Measurements from ENCODE around the gene CACNA1C. TPM values are rescaled to one million over a fixed set of nuclear protein-coding genes. Genes with fewer than 3 reads are reported as not detected.

Gene CACNA1C
- total and polyA plus RNA-seq, 2 donors (not counting 1 experiment from before 2014, with no cell fraction given): 0.01 to 0.02 TPM

DNA sequence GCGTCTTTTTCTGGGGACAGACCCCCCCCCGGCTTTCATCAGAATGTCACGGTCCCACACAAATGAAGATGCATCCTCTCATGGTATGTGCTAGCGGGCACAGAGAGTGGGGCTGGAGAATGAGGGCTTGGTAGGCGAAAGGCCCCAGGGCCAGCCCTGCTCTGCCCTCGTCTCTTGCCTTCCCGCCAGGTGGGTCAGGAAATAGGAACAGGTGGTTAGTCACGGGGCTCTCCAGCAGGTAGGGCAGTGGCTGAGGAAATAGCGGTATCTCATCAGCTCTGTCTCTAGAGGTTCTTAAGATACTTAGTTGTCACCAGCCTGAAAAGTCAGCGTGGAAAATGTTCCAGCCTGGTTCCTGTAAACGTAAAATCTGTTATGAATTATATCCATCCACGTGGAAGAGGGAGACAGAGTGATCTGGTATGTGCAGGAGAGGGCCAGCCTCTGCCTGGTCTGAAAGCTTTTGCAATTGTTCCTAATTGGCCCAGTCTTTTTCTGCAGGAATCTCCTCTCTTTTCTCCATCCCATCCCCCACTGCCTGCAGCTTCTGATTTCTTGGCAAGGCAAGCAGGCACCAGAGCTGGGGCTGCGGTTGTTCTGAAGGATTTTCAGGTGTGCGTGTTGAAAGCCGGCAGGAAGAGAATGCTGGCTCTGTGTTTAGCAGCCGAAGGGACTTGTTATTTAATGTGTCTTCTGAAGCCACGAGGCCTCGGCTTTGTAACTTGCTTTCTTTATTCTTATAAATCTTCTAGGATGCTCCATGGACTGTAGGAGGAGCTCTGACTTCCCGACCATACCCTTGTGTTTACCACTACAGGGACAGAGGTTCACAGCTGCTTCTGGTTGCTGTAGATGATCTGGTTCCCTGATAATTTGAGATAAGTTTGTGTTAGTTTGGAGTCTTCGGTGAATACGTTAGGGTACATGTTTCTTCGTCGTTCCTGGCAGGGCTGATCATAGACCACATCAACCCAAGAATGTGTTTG is 131.1 kb downstream of the CACNA1C start:
- Histone ChIP-seq H3K79me2 (ENCODE audit: control insufficient read depth, insufficient read depth, low read length) (no peaks in the 10 kb centered on the region), H3K4me2 (replicated peaks; ENCODE audit: low read depth, low read length, poor library complexity, severe bottlenecking) (no peak overlapping the region), H3K27ac (ENCODE audit: low read length in 2 of 2) (no peak overlapping the region), H3K9me3 (ENCODE audit: control extremely low read depth in 1 of 3, control insufficient read depth in 2 of 3, insufficient read depth in 1 of 3, low read length in 2 of 3) (no peaks in the 10 kb centered on the region), H3K36me3 (replicated peaks in 1 of 2; ENCODE audit: control extremely low read depth in 1 of 2, control insufficient read depth in 1 of 2, extremely low read depth in 1 of 2, insufficient read depth in 2 of 2, low read length in 1 of 2) (no peaks in the 10 kb centered on the region), H3K27me3 (replicated peaks in 1 of 4; ENCODE audit: control extremely low read depth in 1 of 4, control insufficient read depth in 3 of 4, insufficient read depth in 4 of 4, low read length in 3 of 4) (no peaks in the 10 kb centered on the region), H2AFZ (ENCODE audit: insufficient read depth, low read depth, low read length, poor library complexity, severe bottlenecking) (no peak overlapping the region), H3K4me3 (ENCODE audit: control extremely low read depth in 1 of 5, extremely low read depth in 1 of 5, insufficient read depth in 1 of 5, low read depth in 2 of 5, low read length in 4 of 5) (no peak overlapping the region), H3K9ac (ENCODE audit: low read length) (no peak overlapping the region), H3K4me1 (ENCODE audit: control insufficient read depth in 2 of 2, insufficient read depth in 2 of 2, low read length in 2 of 2) (peaks cover 0 to 5% of the 10 kb centered on the region in 2 donors), H4K20me1 (ENCODE audit: control insufficient read depth, insufficient read depth, low read length, poor library complexity, severe bottlenecking) (no peaks in the 10 kb centered on the region)
- ATAC-seq (ENCODE audit: low read depth) (no peak), DNase-seq (no peak)
- H3K4me3 Mint-ChIP-seq: no peak overlapping the region
- CTCF ChIA-PET: no interaction called here
- peaks cover 9% of the 10 kb centered on the region for H3K27me3 Mint-ChIP-seq
- peaks cover 7% of the 10 kb centered on the region for H3K4me1 Mint-ChIP-seq
- no peak overlapping the region for H3K27ac Mint-ChIP-seq
- TF ChIP-seq, protein P1, sequence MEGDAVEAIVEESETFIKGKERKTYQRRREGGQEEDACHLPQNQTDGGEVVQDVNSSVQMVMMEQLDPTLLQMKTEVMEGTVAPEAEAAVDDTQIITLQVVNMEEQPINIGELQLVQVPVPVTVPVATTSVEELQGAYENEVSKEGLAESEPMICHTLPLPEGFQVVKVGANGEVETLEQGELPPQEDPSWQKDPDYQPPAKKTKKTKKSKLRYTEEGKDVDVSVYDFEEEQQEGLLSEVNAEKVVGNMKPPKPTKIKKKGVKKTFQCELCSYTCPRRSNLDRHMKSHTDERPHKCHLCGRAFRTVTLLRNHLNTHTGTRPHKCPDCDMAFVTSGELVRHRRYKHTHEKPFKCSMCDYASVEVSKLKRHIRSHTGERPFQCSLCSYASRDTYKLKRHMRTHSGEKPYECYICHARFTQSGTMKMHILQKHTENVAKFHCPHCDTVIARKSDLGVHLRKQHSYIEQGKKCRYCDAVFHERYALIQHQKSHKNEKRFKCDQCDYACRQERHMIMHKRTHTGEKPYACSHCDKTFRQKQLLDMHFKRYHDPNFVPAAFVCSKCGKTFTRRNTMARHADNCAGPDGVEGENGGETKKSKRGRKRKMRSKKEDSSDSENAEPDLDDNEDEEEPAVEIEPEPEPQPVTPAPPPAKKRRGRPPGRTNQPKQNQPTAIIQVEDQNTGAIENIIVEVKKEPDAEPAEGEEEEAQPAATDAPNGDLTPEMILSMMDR (IDR thresholded peaks at IDR 0.05): no peak
- no peak for TF ChIP-seq EZH2 (IDR thresholded peaks at IDR 0.05; ENCODE audit: borderline replicate concordance, insufficient read depth, low read depth, low read length, poor library complexity, severe bottlenecking)
- 77% methylated on average over 14 of the region's 23 CpGs for WGBS (ENCODE audit: insufficient coverage)
- no peaks in the 10 kb centered on the region for H3K9me3 Mint-ChIP-seq (ENCODE audit: insufficient read depth)
- intact Hi-C loops (cut with micrococcal nuclease): no loop called here
- POLR2A ChIA-PET: no interaction called here

DNA sequence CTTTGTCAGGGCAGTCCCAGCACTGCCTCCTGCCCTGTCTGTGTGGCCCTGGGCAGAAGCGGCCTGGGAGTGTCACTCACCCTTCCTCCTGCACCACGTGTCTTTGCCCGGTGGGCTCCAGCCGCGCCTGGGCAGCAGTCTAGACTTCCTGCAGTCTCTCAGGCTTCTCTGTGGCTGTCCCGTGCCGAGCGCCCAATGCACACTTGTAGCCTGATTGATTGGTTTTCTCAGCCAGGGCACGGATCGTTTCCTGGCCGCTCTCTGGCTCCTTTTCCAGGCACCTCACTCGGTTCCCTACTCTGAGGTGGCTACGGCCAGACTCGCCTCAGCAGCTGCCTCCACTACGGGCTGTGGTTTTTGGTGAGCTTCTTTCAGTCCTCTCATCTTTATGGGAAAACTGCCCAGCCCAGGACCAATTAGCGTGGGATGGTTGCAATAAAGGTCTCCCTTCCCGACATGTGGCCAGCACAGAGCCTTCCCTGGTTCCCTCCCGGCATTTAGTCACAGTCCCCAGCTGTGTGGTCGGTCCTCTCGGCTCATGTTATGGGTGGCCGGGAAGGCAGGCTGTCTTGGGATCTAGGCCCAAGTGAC is 133.1 kb downstream of the CACNA1C start:
- POLR2A ChIA-PET: no interaction called here

More for the DNA sequence above, 133.1 kb downstream of the CACNA1C start:
- no peaks in the 10 kb centered on the region for H3K9me3 ChIP-seq (ENCODE audit: control extremely low read depth in 1 of 3, control insufficient read depth in 2 of 3, insufficient read depth in 1 of 3, low read length in 2 of 3)
- H3K36me3 ChIP-seq (replicated peaks in 1 of 2; ENCODE audit: control extremely low read depth in 1 of 2, control insufficient read depth in 1 of 2, extremely low read depth in 1 of 2, insufficient read depth in 2 of 2, low read length in 1 of 2): no peaks in the 10 kb centered on the region
- H3K4me3 ChIP-seq (ENCODE audit: control extremely low read depth in 1 of 5, extremely low read depth in 1 of 5, insufficient read depth in 1 of 5, low read depth in 2 of 5, low read length in 4 of 5): no peak overlapping the region
- no peak overlapping the region for H3K9ac ChIP-seq (ENCODE audit: low read length)
- peaks cover 0 to 5% of the 10 kb centered on the region in 2 donors for H3K4me1 ChIP-seq (ENCODE audit: control insufficient read depth in 2 of 2, insufficient read depth in 2 of 2, low read length in 2 of 2)
- intact Hi-C loops (cut with micrococcal nuclease): no loop called here
- no peaks in the 10 kb centered on the region for H3K79me2 ChIP-seq (ENCODE audit: control insufficient read depth, insufficient read depth, low read length)
- no peaks in the 10 kb centered on the region for H3K27me3 ChIP-seq (replicated peaks in 1 of 4; ENCODE audit: control extremely low read depth in 1 of 4, control insufficient read depth in 3 of 4, insufficient read depth in 4 of 4, low read length in 3 of 4)
- Mint-ChIP-seq H3K4me3 (no peak overlapping the region), H3K9me3 (ENCODE audit: insufficient read depth) (no peaks in the 10 kb centered on the region), H3K27ac (no peak overlapping the region), H3K27me3 (peaks cover 9% of the 10 kb centered on the region), H3K4me1 (peaks cover 7% of the 10 kb centered on the region)
- no peak overlapping the region for H3K27ac ChIP-seq (ENCODE audit: low read length in 2 of 2)
- H4K20me1 ChIP-seq (ENCODE audit: control insufficient read depth, insufficient read depth, low read length, poor library complexity, severe bottlenecking): no peaks in the 10 kb centered on the region
- ATAC-seq (ENCODE audit: low read depth): no peak
- WGBS (ENCODE audit: insufficient coverage): 91% methylated on average over 21 of the region's 21 CpGs
- CTCF ChIA-PET: no interaction called here
- no peak for DNase-seq
- H2AFZ ChIP-seq (ENCODE audit: insufficient read depth, low read depth, low read length, poor library complexity, severe bottlenecking): no peak overlapping the region
- TF ChIP-seq EZH2 (IDR thresholded peaks at IDR 0.05; ENCODE audit: borderline replicate concordance, insufficient read depth, low read depth, low read length, poor library complexity, severe bottlenecking): no peak
- TF ChIP-seq, protein P1 (IDR thresholded peaks at IDR 0.05): no peak
- no peak overlapping the region for H3K4me2 ChIP-seq (replicated peaks; ENCODE audit: low read depth, low read length, poor library complexity, severe bottlenecking)

All from B cell (primary cell).